GM18505 (cell line): Measurements from ENCODE around the gene SAYSD1.

Source experiments
- ATAC-seq: cut with Tn5 transposase; IDR thresholded peaks from one replicate; pipeline ENCODE4 v1.9.1; 2021; ENCODE audit not compliant: unreplicated experiment
- POLR2A ChIP-seq: IDR thresholded peaks from 4 replicates; pipeline ENCODE4 v1.6.1; 2011; ENCODE audit warnings: borderline replicate concordance; ENCODE audit not compliant: insufficient read depth, insufficient read length; ENCODE audit errors: extremely low read depth

Gene SAYSD1

GRCh38 chr6:39130691-39131090, 15.7 kb upstream of the SAYSD1 start:
- no peak for ATAC-seq
- TF ChIP-seq POLR2A, result no peak

GRCh38 chr6:39128832-39129231, 13.8 kb upstream of the SAYSD1 start:
- ATAC-seq, result no peak
- TF ChIP-seq POLR2A, result no peak

DNA sequence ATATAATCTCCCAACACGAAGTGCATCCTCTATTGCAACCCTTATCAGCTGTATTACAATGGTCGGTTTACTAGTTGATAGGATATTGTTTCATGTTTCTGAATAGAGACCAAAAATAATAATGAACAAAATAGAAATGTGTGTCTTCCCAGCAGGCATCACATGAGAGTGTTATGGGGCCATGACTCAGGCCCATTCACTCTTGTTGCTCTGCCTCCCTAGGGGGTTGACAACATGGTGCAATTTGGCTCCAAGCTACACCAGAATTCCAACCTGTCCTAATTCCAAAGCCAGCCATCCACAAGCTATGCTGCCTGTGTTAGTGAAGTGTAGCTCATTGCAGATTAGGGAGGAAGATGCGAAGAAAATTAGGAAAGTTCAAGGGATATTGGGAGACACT, 13.1 kb upstream of the SAYSD1 start:
- TF ChIP-seq POLR2A, result no peak
- no peak for ATAC-seq

GRCh38 chr6:39124114-39124513, 9.1 kb upstream of the SAYSD1 start:
- no peak for ATAC-seq
- TF ChIP-seq POLR2A, result no peak

DNA sequence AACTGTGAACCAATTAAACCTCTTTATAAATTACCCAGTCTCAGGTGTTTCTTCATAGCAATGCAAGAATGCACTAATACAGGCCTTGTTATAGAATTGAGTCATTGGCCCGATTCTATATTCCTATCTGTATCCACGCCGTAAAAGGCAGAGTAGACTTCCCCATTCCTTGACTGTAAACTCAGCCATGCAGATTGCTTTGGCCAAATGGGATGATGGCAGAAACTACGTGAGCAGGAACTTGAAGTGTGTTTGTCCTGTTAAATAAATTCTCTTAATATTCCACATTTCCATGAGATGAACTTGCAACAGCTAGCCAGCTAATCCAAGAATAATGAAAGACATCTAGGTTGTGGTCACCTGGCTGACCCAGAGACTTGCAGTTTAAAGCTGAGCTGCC, 3.9 kb upstream of the SAYSD1 start:
- TF ChIP-seq POLR2A, result no peak
- no peak for ATAC-seq

GRCh38 chr6:39114388-39114703, 640 bp downstream of the SAYSD1 start:
- peak; percentile 2 for ATAC-seq
- no peak for TF ChIP-seq POLR2A

DNA sequence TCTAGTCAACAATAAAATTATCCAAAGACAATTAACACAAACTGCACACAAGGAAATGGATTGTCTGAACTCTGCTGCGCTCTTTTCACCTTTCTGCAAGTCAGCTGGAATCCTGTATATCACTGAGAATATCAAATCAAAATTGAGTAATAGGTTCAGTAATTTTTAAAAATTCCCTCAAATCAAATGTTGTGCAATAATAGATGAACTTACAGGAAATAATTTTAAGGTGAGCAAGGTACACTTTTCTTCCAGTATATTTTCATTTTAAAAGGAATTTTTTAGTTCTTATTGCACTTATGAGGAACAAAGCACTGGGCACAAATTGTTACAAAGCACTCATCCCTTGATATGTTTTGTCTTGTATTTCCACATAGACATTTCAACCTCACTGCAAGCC, 1.2 kb downstream of the SAYSD1 start:
- TF ChIP-seq POLR2A, result no peak
- no peak for ATAC-seq

GRCh38 chr6:39111280-39111679, 3.7 kb downstream of the SAYSD1 start:
- TF ChIP-seq POLR2A, result no peak
- no peak for ATAC-seq

DNA sequence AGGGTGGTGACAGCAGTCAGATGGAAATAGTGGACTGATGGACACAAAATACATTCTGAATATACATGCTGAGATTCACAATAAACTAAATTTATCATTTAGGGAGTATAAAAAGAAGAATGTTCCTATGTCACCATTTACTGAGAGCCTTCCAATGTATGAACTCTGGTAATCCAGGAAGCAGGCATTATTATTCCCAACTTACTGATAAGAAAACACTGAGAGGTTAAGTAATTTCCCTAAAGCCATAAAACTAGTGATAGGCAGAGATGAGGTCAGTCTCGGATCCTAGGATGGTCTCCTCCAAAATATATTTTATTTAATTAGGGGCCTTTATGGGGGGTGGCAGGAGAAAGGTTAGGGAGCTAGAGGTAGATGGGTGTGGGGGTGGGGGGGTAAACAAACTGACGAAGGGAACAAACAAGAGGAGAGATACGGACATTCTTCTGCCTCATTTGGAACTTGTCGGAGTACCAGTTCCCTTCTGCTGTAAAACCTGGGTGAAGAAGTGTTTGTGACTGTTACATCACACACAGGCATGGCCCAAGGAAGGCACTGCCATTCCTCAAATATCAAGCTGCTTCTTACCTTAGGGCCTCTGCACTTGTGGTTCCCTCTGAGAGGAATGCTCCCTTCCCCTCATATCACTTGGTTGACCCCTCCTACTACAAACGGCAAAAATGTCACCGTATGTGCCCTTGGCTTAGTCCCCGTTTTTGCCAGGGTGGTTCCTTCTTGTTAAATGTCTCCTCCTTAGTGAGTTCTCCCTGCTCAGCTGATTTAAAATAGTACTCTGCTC, 6.7 kb downstream of the SAYSD1 start:
- no peak for ATAC-seq
- no peak for TF ChIP-seq POLR2A

GRCh38 chr6:39107641-39108040, 7.3 kb downstream of the SAYSD1 start:
- TF ChIP-seq POLR2A, result no peak
- ATAC-seq, result no peak

DNA sequence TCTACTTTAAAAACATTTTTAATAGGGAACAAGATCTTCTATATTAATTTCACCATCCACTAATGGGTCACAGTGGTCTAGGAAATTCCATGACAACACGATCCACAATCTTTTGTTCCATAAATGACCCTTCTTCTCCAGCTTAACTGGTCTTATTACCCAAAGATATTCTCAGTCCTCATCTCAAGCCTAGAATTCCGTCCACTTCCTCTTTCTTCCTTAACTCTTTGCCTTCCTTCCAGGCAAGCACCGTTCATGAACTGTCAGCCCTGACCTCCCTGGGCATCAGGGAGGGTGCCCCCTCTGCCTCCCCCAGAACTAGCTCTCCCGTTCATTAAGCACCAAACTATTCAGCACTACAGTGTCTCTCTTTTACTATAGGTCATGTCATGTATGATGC, 8.0 kb downstream of the SAYSD1 start:
- TF ChIP-seq POLR2A, result no peak
- no peak for ATAC-seq

DNA sequence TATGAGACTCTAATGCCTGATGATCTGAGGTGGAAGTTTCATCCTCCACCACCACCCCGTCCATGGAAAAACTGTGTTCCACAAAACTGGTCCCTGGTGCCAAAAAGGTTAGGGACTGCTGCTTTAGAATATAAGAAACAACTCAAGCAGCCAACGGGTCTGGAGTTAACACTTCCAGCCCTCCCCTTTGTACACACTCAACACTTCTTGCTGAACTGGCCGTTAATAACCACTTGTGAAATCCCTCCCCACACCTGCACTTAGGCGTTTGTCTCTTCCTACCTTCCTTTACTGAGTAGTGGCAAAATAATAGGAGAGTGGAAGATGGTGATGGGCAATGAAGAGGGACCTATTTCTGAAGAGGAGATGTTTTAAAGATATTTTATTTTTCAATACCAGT, 10.5 kb downstream of the SAYSD1 start:
- no peak for ATAC-seq
- no peak for TF ChIP-seq POLR2A

GRCh38 chr6:39102821-39103136, 12.2 kb downstream of the SAYSD1 start:
- TF ChIP-seq POLR2A, result no peak
- ATAC-seq, result no peak

DNA sequence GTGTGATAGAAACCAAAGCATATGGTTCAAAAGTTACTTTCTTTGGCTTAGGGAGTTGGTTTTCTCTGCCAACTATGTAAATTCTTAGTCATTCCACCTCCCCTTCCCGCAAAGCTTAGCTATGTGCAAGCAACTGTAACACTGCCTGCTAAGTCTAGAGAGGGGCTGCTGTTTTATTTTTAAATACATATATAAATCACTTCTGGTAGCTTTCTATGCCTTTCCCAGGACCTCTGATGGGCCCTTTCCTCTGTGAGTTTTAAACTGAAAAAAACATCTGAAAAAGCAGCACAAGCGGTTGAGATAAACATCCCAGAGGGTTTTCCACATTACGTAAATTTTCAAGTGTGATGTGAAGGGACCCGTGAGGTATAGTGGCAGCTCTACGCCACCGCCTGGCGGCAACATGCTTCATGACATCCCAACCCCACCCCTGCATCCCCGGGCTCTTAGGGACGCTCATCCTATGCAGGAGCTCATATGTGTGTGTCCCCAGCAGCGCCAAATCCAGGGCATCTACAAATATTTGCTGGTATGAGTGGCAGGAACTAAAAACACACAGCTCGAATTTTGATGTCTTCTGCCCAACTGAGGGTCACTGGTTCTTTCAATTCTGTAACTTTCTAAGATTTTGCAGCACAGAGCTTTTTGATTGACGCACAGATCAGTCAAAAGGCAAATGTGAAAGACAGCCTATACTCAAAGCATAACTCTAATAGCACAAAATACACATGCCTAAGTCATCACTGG, 12.7 kb downstream of the SAYSD1 start:
- TF ChIP-seq POLR2A, result no peak
- ATAC-seq, result no peak

- ATAC-seq, result no peak
- TF ChIP-seq POLR2A, result no peak
Observed at GRCh38 chr6:39100358-39100757, 14.6 kb downstream of the SAYSD1 start.

GRCh38 chr6:39095578-39095977, 19.4 kb downstream of the SAYSD1 start:
- ATAC-seq, result no peak
- no peak for TF ChIP-seq POLR2A
